Measurements from ENCODE around the gene VWA2. TPM values are rescaled to one million over a fixed set of nuclear protein-coding genes. Genes with fewer than 3 reads are reported as not detected.

Gene VWA2
- total and polyA plus RNA-seq, 10 of the 15 experiments (the other 5 are each of a cell fraction or from before 2014, with no cell fraction given) = 0.03 TPM; not detected in 9

GRCh38 chr10:114311023-114311422, 72.0 kb downstream of the VWA2 start:
- H3K4me2 ChIP-seq (ENCODE audit: control insufficient read depth, insufficient read depth) = no peak overlapping the region
- POLR2A ChIA-PET = no interaction called here
- H3K36me3 ChIP-seq (ENCODE audit: control insufficient read depth in 2 of 2, insufficient read depth in 2 of 2, low read length in 1 of 2) = no peaks in the 10 kb centered on the region
- no peaks in the 10 kb centered on the region for H3K4me1 ChIP-seq (ENCODE audit: control insufficient read depth, insufficient read depth, low read length)
- ATAC-seq (peak; percentile 47), DNase-seq (ENCODE audit: low read depth, low spot score) (no peak), FAIRE-seq (no peak)
- H3K27ac ChIP-seq (ENCODE audit: control insufficient read depth, insufficient read depth) = no peak overlapping the region
- no TSS peak for BruUV-seq (replicated peaks)
- H2AFZ ChIP-seq (ENCODE audit: control insufficient read depth, low read depth, low read length) = no peak overlapping the region
- TF ChIP-seq POLR2A (IDR thresholded peaks at IDR 0.05; ENCODE audit: low read depth, low read length) (no peak), BHLHE40 (IDR thresholded peaks at IDR 0.05; ENCODE audit: borderline replicate concordance in 1 of 2, low read depth in 2 of 2, low read length in 1 of 2) (no peak), E4F1 (IDR thresholded peaks at IDR 0.05; ENCODE audit: borderline replicate concordance, partially characterized antibody) (no peak), ZNF274 (IDR thresholded peaks at IDR 0.05; ENCODE audit: insufficient read depth, insufficient read length) (no peak), SUZ12 (IDR thresholded peaks at IDR 0.05; ENCODE audit: unreplicated experiment) (no peak), SMAD5 (IDR thresholded peaks at IDR 0.05; ENCODE audit: low read depth) (no peak), GATAD2B (conservative IDR thresholded peaks at IDR 0.05; ENCODE audit: low read depth) (no peak)
- TF ChIP-seq, protein P1, sequence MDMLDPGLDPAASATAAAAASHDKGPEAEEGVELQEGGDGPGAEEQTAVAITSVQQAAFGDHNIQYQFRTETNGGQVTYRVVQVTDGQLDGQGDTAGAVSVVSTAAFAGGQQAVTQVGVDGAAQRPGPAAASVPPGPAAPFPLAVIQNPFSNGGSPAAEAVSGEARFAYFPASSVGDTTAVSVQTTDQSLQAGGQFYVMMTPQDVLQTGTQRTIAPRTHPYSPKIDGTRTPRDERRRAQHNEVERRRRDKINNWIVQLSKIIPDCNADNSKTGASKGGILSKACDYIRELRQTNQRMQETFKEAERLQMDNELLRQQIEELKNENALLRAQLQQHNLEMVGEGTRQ (IDR thresholded peaks at IDR 0.05; ENCODE audit: borderline replicate concordance, low read depth, low read length) = no peak
- no peaks in the 10 kb centered on the region; a peak in 1 of 4 replicates for H3K27me3 ChIP-seq (replicated peaks in 1 of 2; ENCODE audit: control insufficient read depth in 2 of 2, insufficient read depth in 2 of 2, low read length in 1 of 2)
- H3K79me2 ChIP-seq (ENCODE audit: control insufficient read depth, insufficient read depth, low read length) = no peaks in the 10 kb centered on the region
- WGBS (ENCODE audit: insufficient coverage, insufficient replicate concordance, low lambda C conversion rate, missing lambda C conversion rate) = 7% methylated on average over 6 of the region's 6 CpGs
- no peaks in the 10 kb centered on the region for H3K9me3 ChIP-seq (replicated peaks; ENCODE audit: control insufficient read depth, insufficient read depth, low read length)
- SMC1A ChIA-PET (ENCODE audit: uncharacterized antibody, unreplicated experiment) = no interaction called here
- no peak overlapping the region for H3K4me3 ChIP-seq
- intact Hi-C loops (cut with micrococcal nuclease; ENCODE audit: unreplicated experiment) = no loop called here
- CTCF ChIA-PET = no interaction called here
- H3K9ac ChIP-seq (ENCODE audit: control insufficient read depth, insufficient read depth, low read length) = no peak overlapping the region
- H4K20me1 ChIP-seq (ENCODE audit: control insufficient read depth, insufficient read depth) = no peaks in the 10 kb centered on the region
- in situ Hi-C loops (cut with MboI) = loop anchor here (25.0 kb wide), 2 partner anchors 99 to 476 kb away; no protein-coding TSS in a partner anchor
- RAD21 ChIA-PET (ENCODE audit: unreplicated experiment) = no interaction called here
